HL-60/S4 (cell line): ENCODE results near the gene EVX2.

Experiments used
- in situ Hi-C: fragments of 300-500 bp; cut with MboI; formaldehyde crosslinking; loops from 2 replicates; pipeline ENCODE4 v1.14.3; 2022; ENCODE audit warnings: low sequenced_read_pairs

EVX2 gene

GRCh38 chr2:176097820-176098365 lies 14.1 kb upstream of the EVX2 start:
- in situ Hi-C loops: loop anchor here (10.0 kb wide), 2 partner anchors 403 to 733 kb away; no protein-coding TSS in a partner anchor

- in situ Hi-C loops: loop anchor here (10.0 kb wide), 2 partner anchors 402 to 732 kb away; no protein-coding TSS in a partner anchor
Measured at GRCh38 chr2:176096986-176097819, 13.4 kb upstream of the EVX2 start.

GRCh38 chr2:176096243-176096985 lies 12.7 kb upstream of the EVX2 start:
- in situ Hi-C loops: loop anchor here (10.0 kb wide), 2 partner anchors 402 to 732 kb away; no protein-coding TSS in a partner anchor

DNA sequence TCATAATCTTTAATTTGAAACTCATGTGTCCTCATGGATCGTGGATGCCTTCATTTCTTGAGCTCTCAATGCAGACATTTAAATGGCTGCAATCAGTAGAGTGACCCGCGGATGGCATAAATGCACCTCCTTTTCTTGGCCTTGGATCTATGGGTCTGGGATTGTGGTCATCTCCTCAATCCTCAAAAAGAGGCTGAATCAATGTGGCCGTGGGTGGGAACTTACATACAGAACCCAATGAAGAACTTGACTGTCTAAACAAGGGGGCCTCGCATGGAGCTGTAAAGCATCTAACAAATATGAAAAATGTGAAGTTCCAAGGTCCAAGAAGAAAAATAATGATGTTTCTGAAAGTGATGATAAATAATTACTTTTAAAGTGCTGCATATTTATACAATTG lies 11.7 kb upstream of the EVX2 start:
- in situ Hi-C loops: loop anchor here (10.0 kb wide), 2 partner anchors 401 to 731 kb away; no protein-coding TSS in a partner anchor

DNA sequence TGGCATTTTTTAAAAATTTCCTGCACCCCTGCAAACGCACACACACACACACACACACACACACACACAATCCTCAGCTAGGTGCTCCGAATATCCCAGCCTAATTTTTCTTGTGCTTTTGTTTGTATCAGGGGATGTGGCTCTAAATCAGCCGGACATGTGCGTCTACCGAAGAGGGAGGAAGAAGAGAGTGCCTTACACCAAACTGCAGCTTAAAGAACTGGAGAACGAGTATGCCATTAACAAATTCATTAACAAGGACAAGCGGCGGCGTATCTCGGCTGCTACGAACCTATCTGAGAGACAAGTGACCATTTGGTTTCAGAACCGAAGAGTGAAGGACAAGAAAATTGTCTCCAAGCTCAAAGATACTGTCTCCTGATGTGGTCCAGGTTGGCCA lies 10.6 kb upstream of the EVX2 start:
- in situ Hi-C loops: loop anchor here (10.0 kb wide), 2 partner anchors 400 to 730 kb away; no protein-coding TSS in a partner anchor

GRCh38 chr2:176093898-176094249 lies 10.1 kb upstream of the EVX2 start:
- in situ Hi-C loops: loop anchor here (10.0 kb wide), 2 partner anchors 399 to 729 kb away; no protein-coding TSS in a partner anchor

- in situ Hi-C loops: loop anchor here (10.0 kb wide), 2 partner anchors 399 to 729 kb away; no protein-coding TSS in a partner anchor
Measured at GRCh38 chr2:176093145-176093897, 9.6 kb upstream of the EVX2 start.

DNA sequence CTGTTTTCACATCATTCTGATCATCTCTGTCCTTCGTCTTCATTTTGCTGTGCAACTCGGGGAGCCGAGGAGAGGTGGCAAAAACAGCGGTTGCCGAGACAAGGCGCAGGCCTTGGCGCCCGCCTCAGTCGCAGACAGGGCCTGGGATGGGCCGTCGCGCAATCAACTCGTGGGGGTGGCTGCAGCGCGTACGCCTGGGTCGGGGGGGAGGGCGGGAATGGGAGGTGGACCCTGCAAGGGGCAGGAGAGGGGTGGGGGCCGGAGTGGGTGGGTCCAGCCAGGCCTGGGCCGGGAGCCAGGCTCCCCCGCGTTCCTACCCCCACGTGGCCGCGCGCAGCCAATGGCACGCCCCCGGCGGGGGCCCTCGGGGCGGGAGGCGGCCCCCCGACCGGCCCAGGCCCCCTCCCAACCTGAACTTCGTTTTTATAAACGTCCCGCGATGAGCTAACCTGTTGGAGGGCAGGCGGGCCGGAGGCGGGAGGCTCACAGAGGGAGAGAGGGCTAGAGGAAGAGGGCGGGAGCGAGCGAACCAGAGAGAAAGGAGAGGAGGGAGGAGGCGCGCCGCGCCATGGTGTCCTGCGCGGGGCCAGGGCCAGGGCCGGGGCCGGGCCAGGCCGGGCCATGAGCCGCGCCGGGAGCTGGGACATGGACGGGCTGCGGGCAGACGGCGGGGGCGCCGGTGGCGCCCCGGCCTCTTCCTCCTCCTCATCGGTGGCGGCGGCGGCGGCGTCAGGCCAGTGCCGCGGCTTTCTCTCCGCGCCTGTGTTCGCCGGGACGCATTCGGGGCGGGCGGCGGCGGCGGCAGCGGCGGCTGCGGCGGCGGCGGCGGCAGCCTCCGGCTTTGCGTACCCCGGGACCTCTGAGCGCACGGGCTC lies 8.7 kb upstream of the EVX2 start, which contains the start of gene HOXD13:
Gene HOXD13, plus strand, starts transcription at position 452 of the 875 bp plus-strand sequence. Its CDS starts 170 bp downstream, at position 622.
- in situ Hi-C loops: loop anchor here (10.0 kb wide), 2 partner anchors 398 to 728 kb away; no protein-coding TSS in a partner anchor

- in situ Hi-C loops: loop anchor here (10.0 kb wide), 2 partner anchors 397 to 727 kb away; no protein-coding TSS in a partner anchor
Measured at GRCh38 chr2:176091329-176092258, 7.8 kb upstream of the EVX2 start.

DNA sequence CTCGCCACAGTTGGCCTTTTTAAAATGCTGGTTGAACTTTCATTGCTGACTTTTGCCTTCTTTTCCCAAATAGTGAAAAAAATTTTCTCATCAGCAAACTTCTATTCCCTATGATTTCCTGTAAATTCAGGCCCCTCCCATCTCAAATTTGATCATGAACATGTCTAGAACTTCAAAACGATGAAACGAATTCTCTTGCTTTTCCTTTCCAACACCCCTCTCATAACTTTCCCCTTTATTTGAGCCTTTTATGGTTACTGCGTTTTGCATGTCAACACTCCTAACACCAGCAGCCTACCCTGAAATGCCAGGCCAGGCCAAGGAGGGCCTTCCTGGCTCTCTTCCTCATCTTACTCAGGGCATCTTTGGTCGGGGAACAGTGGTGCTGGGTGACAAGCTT lies 7.1 kb upstream of the EVX2 start:
- in situ Hi-C loops: loop anchor here (10.0 kb wide), 2 partner anchors 396 to 726 kb away; no protein-coding TSS in a partner anchor

- in situ Hi-C loops: loop anchor here (10.0 kb wide), 2 partner anchors 395 to 725 kb away; no protein-coding TSS in a partner anchor
Measured at GRCh38 chr2:176089843-176090395, 6.2 kb upstream of the EVX2 start.

DNA sequence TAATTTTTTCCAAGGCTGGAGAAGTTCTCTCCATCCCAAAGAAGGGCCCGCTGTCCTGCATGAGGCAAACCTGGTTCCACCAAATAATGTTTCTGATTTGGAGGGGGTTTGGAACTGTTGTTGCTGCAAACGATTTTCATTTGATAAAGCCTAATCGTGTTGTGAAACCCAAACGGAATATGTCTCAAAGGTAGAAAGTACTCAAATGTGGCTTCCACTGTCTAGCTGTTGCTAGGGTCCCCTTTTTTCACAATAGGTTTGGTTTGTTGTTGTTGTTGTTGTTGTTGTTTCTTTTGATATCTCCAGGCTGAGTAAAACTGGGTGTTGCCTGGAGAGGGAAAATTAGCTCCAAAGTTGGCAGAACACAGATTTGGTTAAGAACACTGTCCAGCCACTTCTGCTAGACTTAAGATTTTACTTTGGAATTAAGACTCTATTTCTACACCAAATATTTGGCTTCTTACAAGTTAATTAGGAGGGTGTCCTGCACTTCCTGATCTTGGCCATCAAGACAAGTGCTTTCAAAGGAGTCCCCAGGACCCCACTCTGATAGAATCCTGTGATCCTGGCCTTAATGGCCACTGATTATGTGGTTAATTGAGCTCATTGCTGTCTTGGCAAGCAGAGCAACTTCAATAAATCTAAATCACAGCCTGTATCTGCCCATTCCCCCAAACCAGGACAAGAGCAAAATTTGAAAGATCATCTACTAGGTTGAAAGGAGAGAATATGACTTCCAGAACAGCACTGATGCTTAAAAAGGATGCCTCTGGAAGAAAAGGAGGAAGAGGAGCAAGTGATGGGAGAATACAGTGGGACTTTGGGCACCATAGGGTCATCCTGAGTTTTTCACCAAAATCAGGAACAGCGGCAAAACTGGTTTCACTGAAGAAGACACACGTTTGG lies 5.4 kb upstream of the EVX2 start:
- in situ Hi-C loops: no loop called here

DNA sequence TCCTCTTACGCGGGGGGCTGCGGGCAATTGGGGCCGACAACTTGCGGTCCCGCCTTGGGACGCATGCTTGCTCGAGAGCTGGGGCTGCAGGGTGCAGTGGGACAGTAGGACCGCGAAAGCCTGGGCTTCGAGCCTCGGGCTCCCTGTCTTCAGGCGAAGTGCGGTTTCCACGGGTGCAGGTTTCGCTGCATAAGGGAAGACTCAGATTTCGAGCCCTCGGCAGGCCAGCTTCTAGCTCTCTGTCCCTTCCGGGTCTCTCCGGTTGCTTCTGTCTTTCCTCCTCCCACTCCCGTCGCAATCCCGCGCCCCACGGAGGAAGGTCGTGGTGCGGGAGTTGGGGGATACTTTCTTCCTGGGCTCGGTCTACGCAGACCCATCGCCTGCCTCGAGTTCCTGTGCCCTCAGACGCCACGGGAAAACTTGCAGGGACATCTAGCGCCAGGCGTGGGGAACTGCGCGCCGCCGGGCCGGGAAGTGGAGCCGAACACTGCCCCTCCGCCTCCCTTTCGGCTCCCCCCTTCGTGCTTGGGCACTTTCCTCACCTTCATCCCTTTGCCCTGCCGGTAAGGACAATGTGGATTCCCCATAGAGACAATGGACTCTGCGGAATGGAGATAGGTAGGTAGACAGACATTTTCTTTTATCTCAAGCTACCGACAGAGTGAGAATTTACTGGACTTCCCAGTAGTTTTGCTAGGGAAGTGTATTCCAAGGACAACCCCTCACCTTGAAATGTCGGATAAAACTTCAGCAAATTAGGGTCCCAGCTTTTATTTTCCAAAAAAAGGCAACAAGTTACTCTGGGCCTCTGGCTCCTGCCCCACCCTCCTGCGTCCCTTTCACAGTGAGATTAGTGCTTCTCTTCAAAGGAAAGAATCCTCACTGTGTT lies 4.5 kb upstream of the EVX2 start:
- in situ Hi-C loops: no loop called here

- in situ Hi-C loops: no loop called here
Measured at GRCh38 chr2:176087330-176088047, 3.7 kb upstream of the EVX2 start.
